IPS DF 4.7 (cell line): ENCODE data around the gene TOX3.

Experiments used
- DNase-seq: peaks from one replicate; pipeline ENCODE4 v3.0.0-alpha.2; 2013; ENCODE audit warnings: low spot score; ENCODE audit errors: extremely low read depth

TOX3 gene

DNA sequence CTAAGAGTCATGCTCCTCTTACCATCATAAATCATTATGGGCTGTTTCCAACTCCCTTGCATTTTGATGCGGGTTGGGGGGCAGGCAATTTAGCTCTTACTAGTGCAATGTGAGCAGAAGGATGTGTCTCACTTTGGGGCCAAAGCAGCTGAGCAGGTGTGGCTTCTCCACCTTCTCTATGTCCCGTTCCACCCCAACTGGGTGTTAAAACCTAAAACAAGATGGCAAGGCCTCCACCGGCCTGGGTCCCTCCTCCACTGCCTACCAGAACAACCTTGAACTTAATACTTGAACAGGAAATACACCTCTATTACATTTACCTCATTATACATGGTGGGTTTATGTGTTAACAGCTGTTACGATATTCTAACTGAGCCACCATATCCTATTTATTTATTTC, 52.8 kb downstream of the TOX3 start:
- no peak for DNase-seq

DNA sequence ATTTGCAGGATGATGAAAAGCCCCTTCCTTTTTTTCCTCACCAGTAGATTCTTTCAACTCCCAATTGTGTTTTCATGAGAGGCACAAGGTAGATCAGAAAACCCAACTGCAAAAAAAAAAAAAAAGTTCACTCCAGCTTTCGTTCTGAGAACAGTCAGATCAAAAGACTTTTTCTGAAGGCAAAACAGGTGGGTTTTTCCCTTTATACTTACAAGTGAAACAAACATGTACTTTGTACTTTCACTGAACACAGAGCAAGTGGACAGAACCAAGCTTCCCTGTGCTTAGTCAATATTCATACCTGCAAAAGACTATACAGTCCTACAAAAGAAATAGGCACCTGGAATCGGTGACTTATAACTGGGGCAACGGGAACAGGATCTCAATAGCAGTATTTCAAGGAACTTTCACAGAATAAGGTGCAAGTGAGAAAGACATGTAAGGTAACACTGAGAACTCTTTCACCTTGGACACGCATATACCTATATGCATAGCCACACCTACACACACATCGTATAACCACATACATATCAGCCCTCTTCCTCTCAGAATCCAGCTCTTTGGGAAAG, 54.1 kb downstream of the TOX3 start:
- no peak for DNase-seq

DNA sequence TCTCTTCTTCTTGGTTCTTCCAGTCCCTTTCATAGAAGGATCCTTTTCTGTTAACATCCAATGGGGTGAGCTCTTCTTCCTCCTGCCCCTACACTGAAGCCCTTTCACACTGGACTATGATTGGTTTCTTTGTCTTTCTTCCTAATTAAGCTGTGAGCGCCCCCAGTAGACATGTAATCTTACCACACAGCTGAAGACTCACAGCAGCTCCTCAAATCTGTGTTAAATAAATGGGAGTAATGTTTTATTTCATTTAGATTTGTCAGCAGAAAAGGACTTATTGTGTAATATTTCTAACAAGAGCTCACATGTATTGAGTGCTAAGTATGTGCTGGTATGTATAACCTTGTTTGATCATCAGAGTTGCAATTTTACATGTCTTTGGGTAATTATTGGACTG, 55.7 kb downstream of the TOX3 start:
- DNase-seq, result no peak

DNA sequence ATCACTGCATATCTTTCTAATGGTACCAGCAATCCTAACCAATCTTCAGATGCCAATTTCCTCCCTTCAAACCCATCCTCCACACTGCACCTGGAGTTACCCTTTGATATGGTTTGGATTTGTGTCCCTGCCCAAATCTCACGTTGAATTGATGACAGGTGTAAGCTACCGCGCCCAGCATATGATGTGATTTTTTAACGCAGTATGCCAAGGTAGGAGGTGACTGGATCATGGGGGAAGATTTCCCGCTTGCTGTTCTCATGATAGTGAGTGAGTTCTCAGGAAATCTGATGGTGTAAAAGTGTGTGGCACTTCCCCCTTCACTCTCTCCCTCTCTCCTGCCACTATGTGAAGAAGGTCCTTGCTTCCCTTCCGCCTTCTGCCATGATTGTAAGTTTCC, 57.0 kb downstream of the TOX3 start:
- DNase-seq, result no peak

DNA sequence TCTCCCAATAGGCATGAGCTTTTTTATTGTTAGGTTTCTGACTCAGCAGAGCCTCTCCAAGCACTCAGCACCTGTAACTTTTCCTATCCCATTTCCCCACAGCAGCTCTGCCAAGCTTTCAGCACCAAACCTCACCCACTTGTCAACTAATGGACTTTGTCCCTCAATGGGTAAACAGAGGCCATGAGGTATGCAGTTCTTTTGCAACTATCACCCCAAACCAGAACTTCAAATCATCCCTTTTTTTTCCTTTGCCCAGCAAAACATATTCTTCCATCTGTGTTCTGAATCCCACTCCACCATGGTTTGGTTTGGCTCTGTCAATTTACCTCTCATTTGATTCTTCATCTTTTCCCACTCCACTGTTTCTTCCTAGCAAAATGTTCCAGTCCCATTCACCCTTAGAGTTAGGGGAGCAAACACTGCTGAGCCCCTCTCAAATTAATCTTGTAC, 58.1 kb downstream of the TOX3 start:
- no peak for DNase-seq

DNA sequence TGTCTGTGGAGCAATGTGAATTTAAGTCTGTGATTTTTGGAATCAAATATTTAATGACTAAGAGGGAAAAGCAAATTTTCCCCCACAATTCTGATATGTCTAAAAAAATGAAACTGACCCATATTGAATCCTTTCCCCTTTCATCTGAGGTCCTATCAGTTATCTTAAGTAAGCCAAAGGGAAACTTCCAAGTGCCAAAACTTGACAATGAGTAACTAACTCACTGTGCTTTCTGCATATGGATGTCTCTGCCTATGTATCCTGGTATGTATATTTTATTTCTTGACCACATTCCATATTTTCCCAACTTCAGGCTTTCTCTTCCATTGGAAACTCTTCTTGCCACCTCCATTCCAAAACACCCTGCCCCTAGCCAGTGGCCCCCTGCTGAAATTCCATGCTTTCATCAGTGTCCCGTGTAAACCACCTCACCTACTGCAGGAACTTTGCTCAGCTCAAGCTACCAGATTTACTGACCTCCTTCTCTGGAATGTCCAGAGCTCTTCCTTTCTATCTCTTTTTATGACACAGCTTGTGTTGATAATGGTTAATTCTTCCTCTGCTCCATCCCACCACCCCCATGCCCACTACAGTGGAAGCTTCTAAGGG, 59.0 kb downstream of the TOX3 start:
- no peak for DNase-seq

DNA sequence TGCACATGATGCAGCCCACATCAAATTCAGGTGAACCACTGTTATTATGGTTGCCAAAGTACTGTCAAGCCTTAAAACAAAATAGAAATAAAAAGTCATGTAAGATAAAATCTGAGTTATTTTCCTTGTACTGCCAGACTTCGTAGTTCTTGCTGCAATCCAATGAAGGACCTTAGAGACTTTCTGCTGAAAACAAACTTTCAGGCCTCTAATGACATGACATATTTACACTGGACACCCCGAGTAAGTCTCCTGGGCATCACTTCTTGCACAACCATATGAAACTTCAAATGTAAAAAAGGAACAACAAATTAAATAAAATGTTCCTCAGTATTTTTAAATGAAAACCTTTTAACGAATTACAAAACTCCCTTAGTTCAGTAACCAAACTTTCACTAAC, 66.7 kb downstream of the TOX3 start:
- no peak for DNase-seq

DNA sequence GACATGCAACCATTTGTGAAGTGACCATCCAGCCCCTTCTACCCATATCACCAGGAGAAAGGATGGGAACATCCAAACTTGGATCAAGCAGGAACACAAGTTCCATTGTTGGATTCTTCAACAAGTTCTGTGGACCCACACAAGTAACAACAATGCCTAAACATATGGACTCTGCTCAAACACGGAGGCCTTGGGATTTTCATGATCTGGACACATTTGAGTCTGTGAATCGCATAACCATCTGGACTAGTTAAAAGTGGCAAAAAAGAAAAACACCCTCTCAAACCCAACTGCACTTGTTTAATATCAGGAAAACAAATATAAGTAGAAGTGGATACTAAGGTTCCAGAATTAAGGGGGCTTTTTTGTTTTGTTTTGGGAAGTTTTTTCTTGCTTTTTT, 70.8 kb downstream of the TOX3 start:
- DNase-seq, result no peak

DNA sequence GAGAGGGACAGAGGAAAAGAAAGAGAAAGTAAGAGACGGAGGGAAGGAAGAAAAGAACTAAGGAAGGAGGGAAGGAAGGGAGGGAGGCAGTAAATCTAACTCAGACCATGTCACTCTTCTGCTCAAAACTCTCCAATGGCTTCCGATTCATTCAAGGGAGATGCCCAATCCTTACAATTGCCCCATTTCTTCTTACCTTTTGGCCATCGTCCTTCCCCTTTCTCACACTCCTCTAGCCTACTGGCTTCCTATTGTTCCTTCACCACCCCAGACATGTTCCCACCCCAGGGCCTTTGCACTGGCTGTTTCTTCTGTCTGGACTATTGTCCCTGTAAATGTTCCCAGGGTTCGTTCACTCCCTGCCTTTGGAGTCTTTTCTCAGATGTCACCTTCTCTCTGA, 72.3 kb downstream of the TOX3 start:
- DNase-seq, result no peak

DNA sequence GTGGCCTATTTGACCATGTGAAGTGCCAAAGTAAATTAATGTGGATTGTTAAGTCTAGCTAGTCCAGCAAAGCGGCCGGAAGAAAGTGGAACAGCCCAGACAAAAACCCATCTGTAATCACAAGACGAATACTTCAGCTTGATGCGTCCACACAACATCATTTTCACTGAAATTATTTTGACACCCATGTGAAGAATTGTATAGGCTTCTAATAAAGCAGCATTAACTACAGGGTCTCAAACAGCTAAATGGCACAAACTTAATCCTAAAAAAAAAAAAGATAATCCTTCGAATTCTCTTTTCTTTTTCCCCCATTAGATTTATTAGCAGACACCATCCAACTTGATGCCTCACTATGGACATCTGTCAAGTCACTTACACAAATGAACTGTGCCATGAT, 73.8 kb downstream of the TOX3 start:
- DNase-seq, result no peak

DNA sequence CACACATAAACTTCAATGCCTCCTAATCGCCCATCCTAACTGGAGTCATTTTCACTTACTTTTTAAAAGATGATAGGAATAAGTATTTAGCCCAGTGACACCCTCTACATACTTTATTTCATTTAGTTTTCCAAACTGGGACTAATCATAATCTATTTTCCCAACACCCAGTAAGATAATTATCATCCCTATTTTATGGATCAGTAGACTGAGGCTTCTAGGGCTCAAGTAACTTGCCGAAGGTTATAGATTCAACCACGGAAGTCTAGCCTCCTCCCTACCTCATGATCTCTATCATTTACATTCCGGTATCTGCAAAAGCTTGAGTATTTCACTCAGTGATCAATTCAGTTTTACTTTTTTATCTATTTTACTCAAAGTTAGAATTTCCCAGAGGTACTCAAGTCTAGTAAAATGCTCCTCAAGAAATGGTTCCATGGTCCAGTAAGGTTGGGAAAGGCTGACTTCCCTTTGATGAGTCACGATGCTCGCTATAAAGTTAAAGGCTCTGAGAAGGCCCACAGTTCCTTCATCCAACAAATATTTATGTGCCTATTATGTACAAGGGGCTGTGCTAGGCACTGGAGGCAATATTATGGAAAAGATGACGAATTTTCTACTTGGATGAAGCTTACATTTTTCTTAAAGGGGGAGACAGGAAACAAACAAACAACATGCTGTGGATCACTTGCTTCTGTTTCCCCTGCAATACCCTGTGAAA, 75.1 kb downstream of the TOX3 start:
- DNase-seq, result no peak

DNA sequence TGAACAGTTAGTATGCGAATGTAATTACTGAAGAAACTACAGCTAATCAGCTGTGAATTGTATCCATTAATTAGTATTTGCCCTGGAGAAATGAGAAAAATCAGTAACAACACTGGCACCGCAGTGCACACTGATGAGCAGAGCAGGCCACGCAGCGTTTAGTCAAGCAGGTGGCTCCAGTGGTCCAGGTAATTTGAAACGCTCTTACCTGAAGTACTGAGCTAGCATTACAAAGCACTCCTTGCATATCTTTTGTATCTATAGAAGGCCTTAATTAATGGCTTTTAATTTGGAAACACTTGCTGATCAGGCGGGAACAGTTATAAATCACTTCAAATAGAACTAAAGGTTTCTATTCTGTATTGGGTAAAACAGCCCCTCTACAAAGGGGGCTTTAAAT, 76.4 kb downstream of the TOX3 start:
- no peak for DNase-seq

DNA sequence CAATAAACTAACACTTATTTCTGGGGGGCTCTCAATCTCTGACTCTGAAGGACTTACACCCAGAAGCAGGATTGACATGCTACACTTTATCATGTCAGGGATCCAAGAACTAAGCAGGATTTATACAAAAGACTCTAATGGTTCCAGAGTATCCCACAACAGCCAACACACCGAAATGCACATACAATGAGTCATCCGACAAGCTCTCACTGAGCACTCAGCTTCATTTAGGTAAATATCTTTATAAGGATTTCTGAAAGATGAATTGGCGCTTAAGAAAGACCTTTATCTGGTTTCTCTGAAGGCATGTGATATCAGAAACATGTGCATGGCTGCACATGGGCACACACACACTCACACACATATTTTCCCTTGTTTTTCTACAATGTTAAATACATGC, 77.2 kb downstream of the TOX3 start:
- no peak for DNase-seq

DNA sequence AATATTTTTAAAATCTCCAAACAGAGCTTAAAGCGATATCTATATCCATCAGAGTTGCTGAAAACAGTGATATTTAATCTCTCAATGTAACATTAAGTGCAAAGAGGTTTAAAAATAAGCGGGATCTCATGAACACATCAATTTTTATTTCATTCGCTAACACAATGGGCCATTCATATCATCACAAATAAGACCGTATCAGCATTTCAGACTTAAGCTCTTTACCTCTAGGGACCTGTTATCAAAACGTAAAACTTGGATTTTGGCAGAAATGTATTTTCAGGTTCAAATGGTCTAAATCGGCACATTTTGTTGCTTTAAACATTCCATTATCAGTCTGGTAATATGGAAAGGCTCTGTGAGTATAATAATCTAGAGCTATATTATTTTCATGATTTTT, 77.9 kb downstream of the TOX3 start:
- no peak for DNase-seq

DNA sequence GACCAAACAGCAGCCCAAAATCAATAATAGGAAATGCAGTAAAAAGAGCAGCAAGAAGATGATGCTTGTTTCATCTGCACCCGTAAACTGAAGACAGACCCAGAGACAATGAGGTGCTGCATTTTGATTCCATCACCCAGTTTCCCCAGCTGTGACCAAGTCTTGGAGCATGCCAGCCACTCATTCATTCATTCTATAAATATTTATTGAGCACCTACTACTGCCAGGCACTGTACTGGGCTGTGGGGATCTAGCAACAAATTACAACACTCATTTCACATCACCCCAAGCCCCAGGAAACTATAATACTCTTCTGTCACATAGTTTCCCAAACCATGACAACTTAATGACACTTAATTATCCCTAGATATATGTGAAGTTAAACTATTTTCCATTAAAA, 79.2 kb downstream of the TOX3 start:
- DNase-seq, result no peak

DNA sequence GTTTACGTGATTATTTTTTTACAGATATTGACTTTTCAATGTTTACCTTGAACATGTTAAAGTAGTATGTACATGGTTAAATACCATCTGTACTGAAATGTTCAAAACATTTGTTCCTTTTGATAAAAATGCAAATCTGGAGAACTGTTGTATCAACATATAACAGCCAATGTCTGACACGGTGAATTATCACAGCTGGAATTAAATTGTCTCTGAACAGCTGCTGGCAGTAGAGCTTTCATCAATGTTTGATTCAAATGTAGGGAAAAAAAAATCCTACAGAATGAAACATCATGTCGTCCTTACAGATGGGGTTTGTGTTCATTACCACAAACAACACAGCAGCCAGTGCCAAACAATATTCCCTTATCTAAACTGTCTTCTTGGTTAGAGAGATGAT, 79.9 kb downstream of the TOX3 start:
- DNase-seq, result no peak

DNA sequence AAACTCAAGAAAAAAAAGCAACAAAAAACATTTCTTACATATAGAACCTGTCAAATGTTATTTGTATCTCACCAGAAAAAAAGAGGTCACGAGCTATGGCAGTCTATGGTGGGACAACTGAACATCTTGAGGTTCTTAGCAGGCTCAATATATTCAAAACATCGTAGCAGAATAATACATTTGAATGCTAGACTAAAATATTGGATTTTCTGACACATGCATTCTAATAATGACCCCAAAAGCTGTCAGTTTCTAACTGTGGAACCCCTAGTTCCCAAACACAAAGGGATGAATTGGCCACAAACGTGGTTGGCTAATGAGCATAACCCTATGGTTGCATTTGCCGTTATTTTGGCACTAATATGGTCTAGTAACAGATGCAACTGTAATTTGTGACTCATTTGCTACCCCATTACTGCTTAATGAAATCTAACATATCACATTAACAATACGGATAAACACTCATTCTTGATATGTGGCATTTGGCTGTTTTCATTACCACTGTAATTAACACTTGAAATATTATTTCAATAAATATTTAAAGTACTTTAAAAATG, 81.2 kb downstream of the TOX3 start:
- DNase-seq, result no peak

DNA sequence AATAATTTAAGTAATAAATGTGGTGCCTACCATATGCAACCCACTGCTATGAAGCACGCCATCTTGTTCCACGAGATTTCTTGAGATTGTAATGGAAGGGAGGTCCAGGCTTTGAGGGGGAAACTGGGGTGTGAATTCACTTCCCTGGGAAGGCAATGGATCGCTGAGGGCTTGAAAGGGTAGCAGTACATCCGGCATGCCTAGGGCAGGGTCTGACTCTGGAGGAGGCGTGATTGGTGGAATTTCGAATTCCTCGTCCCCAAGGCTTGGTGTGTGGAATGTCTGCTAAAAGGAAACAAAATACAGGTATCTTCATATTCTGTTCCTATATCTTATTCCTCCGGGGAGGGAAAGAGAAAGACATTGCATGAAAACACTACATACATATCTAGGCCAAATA, 83.0 kb downstream of the TOX3 start:
- DNase-seq, result no peak

DNA sequence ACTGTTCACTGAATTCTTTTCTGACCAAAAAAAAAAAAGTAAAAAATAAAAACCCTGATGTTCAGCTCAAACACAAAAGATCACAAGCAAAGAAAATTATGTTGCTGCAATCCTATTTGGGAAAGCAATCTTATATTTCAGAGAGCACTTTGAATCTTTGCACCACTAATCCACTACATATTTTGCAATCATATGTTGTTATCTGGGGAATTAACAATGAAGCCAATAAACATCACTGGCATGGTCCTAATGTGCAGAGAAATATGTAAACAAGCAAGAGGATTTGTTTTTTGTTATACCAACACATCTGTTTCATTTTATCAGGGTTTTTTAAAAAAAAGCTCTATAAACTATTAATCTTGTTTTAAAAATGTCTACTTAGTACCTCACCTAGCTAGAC, 84.1 kb downstream of the TOX3 start:
- DNase-seq, result no peak

DNA sequence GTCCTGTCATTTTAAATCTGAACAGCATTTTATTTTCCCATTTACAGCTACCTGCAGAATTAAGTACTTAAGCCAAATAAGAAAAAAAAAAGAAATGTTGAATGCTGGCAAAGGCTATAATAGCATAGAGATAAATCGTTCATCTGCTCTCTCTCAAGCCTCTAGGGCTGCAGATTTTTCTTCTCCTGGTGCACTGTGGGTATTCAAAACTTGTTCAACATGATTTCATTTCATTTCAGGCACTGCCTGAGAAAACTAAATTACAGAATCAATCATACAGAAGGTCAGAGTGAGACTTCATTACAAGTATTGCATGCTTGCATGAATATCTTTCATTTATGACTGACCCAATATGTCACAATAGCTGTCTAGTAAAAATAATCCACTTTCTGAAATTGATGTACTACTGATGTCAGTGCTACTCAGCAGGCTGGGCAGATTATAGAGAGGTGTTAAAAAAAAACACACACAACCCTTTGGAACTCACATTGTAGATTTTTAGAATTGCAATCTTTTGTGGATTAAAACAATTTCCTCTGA, 86.2 kb downstream of the TOX3 start:
- DNase-seq, result no peak

DNA sequence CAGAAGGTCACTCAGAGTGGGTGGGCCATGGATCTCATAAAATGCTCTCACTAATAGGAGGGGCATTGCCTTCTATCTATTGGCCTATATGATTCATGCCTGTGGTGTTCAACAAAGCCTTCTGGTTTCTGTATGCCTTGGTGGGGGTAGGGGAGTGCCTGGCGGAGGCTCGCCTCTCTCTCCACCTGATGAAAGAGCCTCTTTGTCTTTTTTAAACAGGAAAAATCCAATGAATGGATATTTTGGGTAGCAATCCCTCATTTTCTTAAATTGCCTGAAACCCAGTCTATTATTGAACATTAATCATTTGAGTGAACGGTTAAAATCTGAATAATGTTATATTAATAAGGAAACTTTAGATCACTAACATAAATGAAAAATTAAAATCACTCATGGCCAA, 90.6 kb downstream of the TOX3 start:
- no peak for DNase-seq

DNA sequence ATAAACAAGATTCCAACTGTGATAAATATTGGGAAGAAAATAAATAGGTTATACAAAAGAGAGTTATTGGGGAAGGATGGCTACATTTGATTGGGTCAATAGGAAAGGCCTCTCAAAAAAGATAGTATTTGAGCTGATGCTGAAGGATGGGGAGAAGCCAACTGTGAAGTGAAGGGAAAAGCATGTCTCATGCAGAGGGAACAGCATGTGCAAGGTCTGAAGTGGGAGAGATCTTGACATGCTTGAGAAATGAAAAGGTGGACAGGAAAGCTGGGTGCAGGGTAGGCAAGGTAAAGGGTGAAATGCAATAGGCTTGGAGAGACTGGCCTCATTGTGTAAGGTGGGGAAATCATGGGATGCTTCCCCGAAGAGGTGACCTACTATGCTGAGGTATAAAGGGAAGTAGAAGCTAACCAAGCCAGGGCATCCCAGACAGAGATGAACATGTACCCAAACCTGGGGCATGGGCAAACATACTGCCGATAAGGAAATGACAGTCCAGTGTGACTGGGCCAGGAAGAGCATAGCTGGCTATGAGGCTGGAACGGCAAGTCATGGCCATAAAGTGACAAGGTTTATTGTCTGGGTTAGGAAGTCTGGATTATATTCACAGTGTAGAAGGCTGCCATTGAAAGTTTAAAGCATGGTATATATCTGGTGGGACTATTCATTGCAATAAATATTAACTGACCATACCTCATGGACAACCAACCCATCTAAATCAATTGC, 91.2 kb downstream of the TOX3 start:
- no peak for DNase-seq
